Renal cortex interstitium (tissue), 11 donors: ENCODE data around the gene R3HDM4. TPM values are rescaled to one million over a fixed set of nuclear protein-coding genes. Genes with fewer than 3 reads are reported as not detected.

ENCODE experiments used
- DNase-seq, 11 donors: peaks; one replicate each; pipeline ENCODE4 v3.0.0-alpha.2; 2013; ENCODE audit warnings: low read depth in 9 of 11, low spot score in 4 of 11; ENCODE audit errors: extremely low read depth in 1 of 11
- polyA plus RNA-seq, 3 donors: library from polyadenylated mRNA; unstranded; fragments of 120-200 nt; gene quantifications; one replicate each; pipeline ENCODE4 v1.2.1, GENCODE V29; 2013; ENCODE audit not compliant: insufficient read length in 3 of 3

Gene R3HDM4
- polyA plus RNA-seq, 3 donors, result 33.7 to 55.0 (median 49.0) TPM

DNA sequence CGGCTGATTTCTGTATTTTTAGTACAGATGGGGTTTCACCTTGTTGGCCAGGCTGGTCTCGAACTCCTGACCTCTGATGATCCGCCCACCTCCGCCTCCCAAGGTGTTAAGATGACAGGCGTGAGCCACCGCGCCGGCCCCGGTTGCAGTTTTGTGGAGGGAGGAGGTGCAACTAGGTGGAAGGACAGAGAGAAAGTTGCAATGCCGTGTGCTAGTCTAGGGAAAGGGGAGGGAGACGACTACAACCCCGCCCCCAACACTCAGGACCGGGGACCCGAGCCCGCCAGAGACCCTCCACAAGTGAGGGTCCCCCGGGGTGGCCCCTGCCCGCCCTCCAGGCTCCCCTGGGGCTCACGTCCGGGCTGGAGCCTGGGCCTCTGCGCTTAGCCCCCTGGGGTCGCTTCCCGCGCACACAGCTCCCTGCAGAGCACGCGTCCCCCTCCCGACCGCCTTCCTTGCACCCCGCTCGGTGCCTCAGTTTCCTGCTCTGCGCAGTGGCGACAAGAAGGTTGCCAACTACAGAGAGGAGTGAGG is 11.6 kb upstream of the R3HDM4 start:
- DNase-seq, result no peak

DNA sequence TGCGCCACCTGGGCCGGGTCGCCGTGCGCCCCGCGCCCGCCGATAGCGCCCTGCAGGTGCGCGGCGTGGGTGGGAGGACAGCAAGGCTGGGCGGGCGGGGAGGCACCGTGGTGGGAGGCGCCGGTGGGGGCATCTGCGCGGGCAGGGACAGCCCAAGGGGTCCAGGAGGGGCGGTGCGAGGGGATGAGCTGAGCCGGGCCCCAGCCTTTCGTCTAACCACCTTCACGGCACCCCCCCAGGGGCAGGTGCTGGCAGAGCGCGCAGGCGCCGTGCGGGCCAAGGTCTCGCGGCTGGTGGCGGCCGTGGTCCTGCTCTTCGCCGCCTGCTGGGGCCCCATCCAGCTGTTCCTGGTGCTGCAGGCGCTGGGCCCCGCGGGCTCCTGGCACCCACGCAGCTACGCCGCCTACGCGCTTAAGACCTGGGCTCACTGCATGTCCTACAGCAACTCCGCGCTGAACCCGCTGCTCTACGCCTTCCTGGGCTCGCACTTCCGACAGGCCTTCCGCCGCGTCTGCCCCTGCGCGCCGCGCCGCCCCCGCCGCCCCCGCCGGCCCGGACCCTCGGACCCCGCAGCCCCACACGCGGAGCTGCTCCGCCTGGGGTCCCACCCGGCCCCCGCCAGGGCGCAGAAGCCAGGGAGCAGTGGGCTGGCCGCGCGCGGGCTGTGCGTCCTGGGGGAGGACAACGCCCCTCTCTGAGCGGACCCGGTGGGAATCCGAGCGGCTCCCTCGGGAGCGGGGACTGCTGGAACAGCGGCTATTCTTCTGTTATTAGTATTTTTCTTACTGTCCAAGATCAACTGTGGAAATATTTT is 7.2 kb upstream of the R3HDM4 start:
- DNase-seq, result no peak

DNA sequence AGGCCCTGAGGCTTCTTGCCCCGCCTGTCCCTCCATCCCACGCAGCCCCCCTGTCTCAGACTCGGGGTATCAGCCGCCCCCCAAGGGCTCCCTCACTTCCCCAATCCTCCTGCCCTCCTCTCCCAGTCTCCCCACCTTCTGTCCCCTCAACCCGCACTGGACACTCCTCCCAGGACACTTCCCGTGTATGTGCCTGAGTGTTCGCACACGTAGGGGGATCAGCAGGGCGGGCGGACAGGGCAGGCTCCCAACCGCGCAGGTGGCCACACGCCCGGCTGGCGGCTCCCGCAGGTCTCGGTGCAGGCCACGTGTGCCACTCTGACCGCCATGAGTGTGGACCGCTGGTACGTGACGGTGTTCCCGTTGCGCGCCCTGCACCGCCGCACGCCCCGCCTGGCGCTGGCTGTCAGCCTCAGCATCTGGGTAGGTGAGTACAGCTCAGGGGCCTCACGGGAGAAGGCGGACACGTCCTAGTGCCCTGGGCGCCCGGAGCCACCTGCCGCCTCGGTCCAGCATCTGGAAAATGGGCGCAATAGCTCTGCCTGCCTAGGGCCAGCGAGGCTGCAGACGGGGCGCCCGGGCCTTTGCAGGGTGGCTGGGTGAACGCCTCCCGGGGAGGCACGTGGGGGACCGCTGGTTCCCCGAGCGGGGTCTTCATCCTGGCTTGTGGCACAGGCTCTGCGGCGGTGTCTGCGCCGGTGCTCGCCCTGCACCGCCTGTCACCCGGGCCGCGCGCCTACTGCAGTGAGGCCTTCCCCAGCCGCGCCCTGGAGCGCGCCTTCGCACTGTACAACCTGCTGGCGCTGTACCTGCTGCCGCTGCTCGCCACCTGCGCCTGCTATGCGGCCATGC is 6.4 kb upstream of the R3HDM4 start:
- no peak for DNase-seq

DNA sequence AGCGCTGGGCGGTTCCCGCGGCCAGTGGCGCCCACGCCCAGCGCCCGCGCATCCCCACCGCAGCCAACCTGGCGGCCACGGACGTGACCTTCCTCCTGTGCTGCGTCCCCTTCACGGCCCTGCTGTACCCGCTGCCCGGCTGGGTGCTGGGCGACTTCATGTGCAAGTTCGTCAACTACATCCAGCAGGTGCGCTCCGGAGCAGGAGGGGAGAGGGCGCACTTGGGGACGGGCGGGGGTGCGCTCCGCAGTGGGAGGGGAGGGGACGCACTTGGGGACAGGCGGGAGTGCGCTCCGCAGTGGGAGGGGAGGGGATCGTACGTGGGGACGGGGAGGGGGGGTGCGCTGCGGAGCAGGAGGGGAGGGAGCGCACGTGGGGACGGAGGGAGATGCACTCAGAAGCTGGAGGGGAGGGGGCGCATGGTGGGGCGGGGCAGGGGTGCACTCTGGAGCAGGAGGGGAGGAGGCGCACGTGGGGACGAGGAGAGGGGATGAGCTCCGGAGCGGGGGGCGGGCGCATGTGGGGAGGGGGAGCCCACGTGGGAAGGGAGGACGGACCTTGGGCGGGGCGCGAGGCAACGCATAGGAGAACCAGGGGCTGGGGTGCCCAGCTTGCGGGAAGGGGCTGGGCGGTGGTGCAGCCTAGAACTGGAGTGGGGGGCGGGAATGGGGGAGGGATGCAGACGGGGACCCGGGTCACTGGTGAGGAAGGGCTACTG is 5.6 kb upstream of the R3HDM4 start:
- DNase-seq, result no peak

DNA sequence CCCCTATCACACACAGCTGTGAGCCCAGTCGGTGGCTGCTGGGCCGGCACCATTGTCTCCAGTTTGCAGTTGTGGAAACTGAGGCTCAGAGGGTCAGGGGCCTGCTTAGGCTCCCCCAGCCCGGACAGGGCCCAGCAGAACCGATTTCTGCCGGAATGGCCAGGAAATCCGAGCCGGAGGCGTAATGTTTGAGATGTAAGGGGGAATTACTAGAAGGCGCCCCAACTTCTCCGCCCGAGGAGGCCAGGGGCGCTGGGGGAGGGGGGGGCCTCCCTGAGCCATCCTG is 5.1 kb upstream of the R3HDM4 start:
- DNase-seq, result no peak

DNA sequence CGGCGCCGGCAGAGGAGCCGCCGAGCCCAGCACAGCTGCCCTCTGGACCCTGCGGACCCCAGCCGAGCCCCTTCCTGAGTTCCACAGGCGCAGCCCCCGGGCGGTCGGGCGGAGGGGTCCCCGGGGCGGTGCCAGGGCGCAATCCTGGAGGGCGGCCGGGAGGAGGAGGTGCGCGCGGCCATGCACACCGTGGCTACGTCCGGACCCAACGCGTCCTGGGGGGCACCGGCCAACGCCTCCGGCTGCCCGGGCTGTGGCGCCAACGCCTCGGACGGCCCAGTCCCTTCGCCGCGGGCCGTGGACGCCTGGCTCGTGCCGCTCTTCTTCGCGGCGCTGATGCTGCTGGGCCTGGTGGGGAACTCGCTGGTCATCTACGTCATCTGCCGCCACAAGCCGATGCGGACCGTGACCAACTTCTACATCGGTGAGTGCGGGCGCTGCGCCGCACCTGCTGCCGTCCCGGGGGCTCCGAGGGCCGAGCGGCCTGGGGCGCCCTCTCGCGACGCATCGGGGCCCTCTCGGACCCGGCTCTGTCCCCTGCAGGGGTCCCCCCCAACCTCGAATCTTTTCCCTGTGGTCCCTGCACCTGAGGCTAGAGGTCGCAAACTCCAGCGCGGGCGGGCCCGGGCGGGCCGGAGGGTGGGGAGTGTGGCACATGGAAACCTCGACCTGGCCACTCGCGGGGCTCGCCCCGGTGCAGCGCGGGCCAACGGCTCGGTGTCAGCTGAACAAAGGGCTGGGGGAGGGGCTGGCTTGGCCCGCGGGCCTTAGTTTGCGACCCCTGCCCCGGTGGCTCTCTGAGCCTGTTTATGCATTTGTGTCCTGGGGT is 4.5 kb upstream of the R3HDM4 start, which contains the start of gene KISS1R:
Gene KISS1R, plus strand, starts transcription at position 11 of the 829 bp plus-strand sequence. Its CDS starts 170 bp downstream, at position 181.
- no peak for DNase-seq

DNA sequence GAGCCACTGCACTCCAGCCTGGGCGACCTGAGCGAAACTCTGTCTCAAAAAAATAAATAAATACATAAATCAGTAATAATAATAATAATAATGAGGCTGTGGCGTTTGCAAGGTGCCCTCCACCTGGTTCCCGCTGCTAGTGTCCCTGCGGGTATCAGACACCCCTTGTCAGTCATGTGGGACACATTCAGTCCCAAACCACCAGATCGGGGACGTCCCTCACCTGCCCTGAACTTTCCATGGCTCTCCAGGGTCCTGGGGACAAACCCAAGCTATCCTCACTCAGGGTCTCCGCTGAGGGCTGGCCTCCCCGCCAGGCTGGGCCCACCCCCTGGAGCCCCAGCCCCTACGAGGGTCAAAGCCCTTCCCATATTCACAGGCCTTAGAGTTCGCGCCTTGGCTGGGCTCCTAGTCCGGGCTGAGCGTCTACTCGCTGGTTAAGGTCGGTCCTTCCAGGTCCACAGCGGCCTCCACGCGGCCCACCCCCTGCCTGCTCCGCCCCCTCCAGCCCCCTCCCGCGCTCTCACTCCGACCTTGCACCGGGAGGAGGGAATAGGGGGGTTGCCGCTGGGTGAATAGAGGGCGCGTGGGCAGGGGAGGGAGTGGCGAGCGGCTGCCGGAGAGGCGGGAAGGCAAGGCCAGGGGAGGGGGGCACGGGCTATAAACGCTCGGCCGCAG is 3.8 kb upstream of the R3HDM4 start:
- no peak for DNase-seq

DNA sequence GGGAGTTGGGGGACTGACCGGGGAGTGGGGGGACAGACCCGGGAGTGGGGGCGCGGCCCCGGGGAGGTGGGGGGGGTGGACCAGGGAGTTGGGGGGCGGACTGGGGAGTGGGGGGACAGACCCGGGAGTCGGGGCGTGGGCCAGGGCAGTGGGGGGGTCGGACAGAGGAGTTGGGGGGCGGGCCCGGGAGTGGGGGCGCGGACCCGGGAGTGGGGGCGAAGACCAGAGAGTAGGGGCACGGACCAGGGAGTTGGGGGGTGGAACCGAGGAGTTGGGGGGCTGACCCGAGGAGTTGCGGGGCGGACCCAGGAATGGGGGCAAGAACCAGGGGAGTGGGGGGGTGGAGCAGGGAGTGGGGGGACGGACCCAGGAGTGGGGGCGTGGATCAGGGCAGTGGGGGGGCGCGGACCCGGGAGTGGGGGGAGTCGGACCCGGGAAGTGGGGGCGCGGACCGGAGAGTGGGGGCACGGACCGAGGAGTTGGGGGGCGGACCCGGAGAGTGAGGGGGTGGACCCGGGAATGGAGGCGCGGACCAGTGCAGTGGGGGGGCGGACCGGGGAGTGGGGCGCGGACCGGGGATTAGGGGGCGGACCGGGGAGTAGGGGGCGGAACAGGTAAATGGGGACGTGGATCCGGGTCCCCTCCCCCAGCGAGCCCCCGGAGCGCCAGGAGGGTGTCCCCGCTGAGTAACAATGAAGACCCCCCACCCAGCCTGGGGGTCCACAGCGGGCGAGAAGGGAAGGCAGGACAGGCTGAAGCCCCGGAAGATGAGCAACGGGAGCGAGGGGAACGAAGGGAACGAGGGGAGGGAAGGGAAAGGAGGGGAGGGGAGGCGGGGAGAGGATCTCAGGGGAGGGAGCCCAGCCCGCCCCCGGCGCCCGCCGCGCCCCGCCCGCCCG is 589 bp downstream of the R3HDM4 start:
- no peak for DNase-seq

DNA sequence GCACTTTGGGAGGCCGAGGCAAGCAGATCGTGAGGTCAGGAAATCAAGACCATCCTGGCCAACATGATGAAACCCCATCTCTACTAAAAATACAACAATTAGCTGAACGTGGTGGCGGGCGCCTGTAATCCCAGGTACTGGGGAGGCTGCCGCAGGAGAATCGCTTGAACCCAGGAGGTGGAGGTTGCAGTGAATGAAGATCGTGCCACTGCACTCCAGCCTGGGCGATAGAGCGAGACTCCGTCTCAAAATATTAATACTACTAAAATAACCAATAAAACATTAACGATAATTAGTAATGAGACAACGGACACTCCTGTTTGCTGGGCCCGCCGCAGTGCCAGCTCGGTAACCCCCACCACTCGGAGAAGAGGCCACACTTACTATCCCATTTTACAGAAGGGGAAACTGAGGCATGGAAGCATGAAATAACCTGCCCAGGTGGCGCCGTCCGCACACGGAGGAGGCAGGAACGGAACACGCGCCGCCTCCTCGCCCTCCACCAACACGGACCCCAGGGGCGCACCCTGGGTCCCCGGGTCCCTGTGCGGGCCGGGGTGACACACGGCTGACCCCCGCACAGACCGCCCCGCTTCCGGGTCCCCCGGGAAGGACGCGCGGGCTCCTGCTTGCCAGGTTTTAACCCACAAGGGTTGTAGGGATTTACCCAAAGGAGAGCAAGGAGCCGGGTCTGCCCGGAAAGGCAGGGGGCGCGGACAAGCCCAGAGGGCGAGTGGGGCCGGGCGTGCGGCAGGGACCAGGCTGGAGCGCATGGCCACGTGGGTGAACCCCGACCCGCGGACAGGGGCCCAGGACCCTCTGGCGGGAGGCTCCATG is 1.6 kb downstream of the R3HDM4 start:
- DNase-seq, result no peak

DNA sequence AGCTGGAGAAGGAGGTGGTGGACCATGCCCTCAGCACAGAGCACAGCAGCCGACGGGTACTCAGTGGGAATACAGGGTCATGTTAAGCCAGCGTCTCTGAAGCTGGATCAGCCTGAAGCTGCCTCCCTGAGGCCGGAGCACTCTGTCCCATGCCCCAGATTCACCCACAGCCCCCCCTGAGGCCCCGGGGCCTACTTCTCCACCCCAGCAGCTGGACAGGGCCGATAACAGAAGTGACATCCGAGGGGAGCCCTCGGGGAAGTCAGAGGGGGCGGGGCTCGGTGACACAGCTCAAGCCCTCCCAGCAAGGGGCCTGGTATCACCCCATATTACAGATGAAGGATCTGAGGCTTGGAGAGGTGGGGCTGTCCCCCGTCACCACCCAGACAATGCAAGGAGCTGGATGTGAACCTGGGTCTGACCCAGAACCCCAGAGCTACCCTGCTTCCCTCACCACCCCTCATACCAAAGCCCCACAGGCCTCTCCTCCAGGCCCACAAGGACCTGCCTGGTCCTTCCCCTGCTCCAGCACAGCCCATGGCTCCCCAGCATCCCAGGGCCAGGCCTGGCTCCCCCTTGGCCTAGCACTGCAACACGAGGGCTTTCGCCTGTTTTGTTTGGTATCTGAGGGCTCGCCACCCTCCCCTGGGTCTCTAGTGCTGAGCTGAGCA is 5.7 kb downstream of the R3HDM4 start:
- DNase-seq, result no peak

DNA sequence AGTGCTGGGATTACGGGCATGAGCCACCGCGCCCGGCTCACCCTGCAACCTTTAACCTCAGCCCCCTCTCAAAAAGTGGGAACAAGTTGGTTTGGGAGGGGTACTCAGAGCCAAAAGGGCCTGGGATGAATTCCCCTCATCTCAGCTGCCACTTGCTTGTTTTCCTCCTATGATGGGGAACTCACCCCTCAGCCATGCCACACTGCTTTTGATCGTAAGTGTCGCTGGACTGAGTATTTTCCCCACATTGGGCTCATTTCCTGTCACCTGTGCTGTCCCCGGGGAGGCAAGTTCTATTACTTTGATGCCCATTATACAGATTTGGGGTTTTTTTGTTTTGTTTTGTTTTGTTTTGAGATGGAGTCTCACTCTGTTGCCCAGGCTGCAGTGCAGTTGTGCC is 6.5 kb downstream of the R3HDM4 start:
- DNase-seq, result no peak

DNA sequence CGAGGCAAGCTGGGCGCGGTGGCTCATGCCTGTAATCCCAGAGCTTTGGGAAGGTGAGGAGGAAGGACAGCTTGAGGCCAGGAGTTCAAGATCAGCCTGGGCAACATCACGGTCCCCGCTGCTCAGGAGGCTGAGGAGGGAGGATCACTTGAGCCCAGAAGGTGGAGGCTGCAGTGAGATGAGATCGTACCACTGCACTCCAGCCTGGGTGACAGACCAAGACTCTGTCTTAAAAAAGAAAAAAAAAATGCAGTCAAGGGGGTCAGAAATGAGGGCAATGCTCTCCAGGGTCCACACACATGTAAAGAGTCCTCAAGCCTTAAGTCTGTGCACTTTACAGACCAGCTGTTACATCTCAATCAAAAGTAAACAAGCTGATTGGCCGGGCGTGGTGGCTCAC is 8.5 kb downstream of the R3HDM4 start:
- no peak for DNase-seq

DNA sequence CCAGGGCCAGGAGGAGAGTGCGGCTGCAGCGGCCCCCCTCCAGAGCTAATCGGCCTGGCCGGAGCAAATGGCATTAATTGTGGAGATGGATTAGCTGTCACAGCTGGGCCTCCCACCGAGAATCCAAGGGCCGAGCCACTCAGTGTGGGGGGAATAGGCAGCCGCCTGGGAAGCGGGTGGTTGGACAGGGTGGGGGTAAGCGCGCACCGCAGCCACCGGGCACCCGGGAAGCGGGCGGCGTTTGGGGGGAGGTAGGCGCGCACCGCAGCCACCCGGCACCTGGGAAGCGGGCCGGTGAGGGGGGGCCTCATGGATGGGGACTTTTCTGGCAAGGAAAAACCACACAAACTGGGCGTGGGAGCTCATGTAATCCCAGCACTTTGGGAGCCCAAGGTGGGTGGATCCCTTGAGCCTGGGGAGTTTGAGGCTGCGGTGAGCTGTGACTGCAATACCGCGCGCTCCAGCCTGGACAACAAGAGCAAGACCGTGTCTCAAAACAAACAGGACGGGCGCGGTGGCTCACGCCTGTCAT is 9.7 kb downstream of the R3HDM4 start:
- DNase-seq, result peak in 2 of 11 donors; percentile 74 to 75

DNA sequence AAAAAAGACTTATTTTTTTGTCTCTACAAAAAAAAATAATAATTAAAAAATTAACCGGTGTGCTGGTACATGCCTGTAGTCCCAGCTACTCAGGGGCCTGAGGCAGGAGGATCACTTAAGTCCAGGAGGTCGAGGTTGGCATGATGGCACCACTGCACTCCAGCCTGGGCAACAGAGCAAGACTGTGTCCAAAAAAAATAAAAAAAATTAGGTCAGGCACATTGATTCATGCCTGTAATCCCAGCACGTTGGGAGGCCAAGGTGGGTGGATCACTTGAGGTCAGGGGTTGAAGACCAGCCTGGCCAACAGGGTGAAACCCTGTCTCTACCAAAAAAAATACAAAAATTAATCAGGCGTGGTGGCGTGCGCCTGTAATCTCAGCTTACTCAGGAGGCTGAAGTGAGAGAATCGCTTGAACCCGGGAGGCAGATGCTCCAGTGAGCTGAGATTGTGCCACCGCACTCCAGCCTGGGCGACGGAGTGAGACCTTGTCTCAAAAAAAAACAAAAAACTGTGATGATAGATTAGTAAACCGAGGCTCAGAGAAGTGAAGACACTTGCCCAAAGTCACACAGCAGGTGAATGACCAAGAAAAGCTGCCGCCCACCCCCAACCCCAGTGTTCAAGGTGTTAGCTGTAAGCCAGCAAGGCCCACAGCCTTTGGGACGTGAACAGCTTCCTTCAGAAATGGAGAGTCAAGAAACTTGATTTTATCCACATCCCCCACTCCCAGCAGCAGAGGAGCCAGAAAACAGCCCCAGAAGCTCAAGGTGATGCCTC is 10.4 kb downstream of the R3HDM4 start:
- DNase-seq, result no peak

DNA sequence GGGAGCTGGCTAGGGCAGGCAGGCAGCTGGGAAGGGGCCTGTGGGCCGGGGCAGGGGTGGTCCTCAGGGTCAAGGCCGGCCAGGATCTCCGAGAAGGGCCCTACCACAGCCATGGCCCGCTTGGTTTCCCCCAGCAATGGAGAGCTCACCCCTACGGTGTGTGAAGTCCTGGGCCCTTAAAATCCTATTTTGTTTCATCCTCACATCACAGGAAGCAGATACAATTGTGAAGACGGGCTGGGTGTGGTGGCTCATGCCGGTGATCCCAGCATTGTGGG is 11.0 kb downstream of the R3HDM4 start:
- no peak for DNase-seq
